GM21825 (cell line): ENCODE measurements around the gene UGT1A4.

Experiments used
- ATAC-seq: cut with Tn5 transposase; IDR thresholded peaks from one replicate; pipeline ENCODE4 v1.9.1; 2021; ENCODE audit warnings: mild to moderate bottlenecking, moderate library complexity; ENCODE audit not compliant: unreplicated experiment

The UGT1A4 gene

GRCh38 chr2:233779722-233780121 lies 61.2 kb downstream of the UGT1A4 start:
- ATAC-seq = no peak

DNA sequence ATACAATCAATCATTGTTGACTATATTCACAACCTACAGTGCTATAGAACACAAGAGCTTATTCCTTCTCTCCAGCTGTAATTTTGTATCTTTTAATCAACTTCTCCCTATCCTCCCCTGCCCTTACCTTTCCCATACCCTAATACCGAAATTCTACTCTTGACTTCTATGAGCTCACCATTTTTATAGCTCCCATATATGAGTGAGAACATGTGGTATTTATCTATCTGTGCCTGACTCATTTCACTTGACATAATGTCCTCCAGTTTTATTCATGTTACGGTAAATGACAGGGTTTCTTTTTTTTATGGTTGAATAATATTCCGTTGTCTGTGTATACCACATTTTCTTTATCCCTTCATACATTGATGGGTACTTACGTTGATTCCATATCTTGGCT lies 62.2 kb downstream of the UGT1A4 start:
- no peak for ATAC-seq

GRCh38 chr2:233789554-233789953 lies 71.0 kb downstream of the UGT1A4 start:
- no peak for ATAC-seq

DNA sequence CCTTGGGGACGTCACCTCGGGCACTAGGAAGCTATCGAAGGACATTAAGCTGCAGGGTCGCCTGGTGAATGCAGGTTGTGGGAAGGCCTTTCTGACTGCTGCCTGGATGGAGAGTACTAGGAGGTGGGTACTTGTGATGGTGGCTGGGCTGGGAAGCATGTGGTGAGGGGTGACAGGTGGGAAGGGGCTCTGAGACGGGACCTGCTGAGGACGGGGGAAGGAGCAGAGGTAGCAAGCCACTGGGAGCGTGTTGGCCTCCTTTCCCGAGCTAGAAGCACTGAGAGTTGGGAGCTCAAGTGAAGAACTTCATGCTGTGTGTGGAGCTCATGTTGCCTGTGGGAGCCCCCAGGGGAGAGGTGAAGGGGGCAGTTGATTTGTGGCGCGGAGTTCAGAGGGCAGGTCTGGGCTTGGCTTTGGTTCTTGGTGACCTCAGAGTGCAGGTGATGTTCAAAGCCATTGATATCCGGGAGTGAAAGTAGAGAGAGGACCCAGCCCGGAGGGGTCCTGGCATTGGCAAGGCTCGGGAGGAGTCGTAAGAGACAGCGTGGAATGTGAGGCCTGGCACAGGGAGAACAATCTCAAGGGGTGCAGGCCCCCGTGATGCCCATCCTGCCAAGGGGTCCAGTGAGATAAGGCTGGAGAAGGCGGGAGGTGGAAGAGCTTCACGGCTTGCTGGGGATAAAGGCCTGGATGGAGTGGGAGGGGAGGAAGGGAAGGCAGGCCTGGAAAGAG lies 72.8 kb downstream of the UGT1A4 start:
- no peak for ATAC-seq

DNA sequence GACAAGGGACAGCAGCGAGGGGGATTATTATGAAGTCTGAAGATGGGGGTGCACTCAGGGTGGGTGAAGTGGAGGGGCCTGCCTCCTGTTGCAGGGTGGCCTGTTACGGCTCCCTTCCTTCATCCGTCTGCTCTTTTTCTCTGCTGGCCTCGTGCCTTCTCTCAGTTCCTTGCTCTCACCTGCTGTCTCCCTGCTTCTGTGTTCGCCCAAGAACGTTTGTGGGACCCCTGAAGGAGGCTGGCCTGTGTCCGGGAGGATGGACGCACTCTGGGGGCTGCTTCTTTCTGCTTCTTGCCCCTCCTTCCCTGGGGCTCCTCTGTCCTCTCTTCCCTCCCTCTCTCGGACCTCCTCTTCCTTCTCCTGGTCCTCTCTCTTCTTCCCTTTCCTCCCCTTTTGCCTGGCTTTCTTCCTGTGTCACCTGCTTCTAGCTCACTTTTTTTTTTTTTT lies 73.4 kb downstream of the UGT1A4 start:
- ATAC-seq = no peak

- no peak for ATAC-seq
Observed at GRCh38 chr2:233792720-233793119, 74.2 kb downstream of the UGT1A4 start.

DNA sequence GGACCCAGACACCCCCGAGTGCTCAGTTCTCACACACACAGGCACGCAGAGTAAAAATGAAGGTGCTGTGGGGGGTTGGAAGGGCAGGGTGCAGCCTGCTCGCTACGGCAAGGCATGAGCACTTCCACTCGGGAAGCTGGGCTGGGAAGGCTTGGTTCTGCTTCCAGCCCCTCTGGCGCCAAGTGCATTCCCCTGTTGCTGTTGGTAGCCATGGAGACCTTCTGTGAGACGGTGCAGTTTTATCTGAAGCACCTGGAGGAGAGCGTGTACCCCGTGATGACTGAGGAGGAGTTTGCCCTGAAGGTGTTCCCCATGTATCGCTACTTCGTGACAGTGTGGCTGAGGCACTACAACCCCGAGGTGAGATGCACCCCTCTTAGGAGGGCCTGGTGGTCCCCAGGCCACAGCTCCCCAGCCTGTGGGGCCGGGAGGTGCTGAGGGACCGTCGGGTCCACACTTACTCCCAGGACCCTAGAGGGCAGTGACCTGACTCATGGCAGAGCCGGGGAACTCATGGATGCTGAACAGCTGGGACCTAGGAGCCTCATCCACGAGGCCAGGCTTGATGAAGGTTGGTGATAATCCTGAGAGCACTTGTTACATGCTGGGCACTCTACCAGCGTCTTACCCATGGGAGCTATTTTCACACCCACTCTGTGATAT lies 75.1 kb downstream of the UGT1A4 start:
- no peak for ATAC-seq

GRCh38 chr2:233794128-233794658 lies 75.7 kb downstream of the UGT1A4 start:
- ATAC-seq = no peak

DNA sequence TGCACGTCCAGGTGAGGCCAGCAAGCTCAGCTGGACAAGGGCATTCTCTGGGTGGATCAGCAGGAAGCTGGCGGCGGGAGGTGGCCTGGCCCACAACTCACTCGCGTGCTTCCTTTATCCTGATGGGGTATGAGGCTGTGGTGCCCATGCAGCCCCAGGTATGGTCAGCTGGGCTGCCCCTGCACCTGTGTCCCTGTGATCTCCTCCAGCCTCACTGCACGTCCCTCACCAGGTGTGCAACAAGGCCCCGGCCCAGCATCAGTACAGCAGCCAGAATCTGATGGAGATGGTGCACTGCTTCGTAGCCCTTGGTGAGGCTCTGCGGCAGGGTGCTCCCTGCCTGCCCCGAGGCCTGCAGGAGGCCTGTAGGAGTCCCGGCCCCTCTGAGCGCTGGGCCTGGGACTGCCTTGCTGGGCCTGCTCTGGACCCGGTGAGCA lies 77.2 kb downstream of the UGT1A4 start:
- ATAC-seq = no peak

DNA sequence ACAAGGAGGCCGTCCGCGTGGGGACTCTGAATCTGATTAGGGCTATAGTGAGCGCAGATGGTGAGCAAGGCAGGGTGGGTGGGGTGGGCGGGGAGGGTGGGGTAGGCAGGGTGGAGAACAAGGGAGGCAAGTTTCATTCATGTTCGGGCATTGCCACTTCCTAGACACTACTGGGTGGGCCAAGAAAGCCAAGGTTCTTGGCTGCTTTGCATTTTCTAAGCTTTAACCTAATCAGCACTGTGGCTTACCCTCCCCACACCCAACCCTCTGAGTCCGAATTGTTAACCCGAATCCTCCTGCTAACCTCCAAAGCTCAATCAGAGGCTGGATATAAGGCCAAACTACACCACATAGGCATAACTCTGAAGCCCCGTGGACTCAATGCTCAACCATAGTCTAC lies 77.7 kb downstream of the UGT1A4 start:
- ATAC-seq = no peak

DNA sequence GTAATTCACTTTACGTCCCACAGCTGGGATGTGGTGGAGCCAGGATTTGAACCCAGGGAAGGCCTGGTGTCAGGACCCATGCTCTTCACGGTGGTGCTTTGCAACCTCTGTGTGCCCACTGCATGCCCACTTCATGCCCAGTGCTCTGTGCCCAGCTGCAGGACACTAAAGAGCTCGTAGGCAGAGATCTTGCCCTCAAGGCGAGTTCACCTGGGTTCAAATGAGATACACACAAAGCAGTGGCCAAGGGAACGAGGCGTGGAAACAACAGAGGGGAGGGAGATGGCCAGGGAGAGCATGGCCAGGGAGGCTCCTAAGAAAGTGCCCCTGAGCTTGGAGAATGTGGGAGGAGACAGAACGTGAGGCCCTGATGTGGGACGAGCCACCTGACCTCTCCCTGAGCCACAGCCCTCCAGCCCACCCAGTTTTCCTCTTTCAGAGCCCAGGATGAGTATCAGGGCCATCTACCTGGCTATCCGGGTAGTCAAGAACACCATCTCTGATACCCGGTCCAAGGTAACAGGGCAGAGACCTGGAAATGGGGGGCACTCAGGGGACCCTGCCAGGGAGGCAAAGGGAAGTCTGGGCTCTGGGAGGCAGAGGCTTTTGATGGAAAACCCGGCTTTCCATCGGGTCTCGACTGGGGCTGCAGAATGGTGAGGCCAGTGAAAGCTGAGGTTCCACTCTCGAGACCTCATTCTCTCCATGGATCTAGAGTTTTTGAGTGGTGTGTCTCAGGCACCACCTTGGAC lies 80.0 kb downstream of the UGT1A4 start:
- ATAC-seq = no peak

DNA sequence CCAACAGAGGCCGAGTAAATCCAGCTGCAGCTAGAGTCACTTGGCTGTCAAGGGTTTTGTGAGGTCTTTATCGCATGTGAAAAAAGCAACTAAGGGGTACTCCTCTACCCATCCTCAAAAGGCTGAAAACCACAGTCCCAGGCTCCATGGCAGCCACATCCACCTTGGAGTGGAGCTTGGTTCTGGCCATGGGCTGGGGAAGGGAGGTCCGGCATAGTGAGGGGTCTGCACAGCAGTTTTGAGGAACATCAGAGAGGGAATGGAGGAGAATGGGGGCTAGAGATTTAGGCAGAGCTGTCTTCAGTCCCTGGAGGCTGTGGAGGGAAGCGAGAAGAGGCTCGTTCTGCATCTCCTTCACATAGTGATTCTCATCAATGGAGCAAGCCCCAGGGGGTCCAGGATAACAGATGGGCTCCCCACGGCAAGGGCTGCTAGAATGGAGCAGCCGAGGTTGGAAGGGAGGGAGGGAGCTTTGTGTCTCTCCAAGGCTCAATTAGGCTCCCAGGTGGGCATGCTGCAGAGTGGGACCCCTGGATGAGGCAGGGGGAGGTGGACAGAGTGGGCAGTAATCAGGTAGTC lies 80.6 kb downstream of the UGT1A4 start:
- ATAC-seq = no peak

DNA sequence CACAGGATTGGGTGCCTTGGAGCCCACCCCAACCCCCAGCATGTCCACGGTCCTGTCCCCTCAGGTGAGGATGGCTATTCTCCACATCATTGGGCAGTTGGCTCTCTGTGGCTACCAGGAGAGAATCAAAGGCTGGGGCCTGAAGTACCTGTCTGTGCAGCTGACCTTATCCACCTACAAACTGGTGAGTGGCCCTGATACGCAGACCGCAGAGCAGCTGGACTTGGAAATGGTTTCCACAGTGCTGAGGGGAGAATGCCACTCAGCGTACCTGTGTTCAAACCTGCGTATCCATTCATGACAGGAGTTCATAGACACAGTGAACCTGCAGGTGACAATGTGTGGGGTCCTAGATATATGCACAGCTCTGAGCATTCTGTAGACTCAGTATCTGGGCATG lies 81.2 kb downstream of the UGT1A4 start:
- no peak for ATAC-seq

GRCh38 chr2:233800208-233800607 lies 81.7 kb downstream of the UGT1A4 start:
- ATAC-seq = no peak

GRCh38 chr2:233801357-233802131 lies 83.0 kb downstream of the UGT1A4 start:
- ATAC-seq = no peak

GRCh38 chr2:233802132-233802815 lies 83.7 kb downstream of the UGT1A4 start:
- no peak for ATAC-seq

DNA sequence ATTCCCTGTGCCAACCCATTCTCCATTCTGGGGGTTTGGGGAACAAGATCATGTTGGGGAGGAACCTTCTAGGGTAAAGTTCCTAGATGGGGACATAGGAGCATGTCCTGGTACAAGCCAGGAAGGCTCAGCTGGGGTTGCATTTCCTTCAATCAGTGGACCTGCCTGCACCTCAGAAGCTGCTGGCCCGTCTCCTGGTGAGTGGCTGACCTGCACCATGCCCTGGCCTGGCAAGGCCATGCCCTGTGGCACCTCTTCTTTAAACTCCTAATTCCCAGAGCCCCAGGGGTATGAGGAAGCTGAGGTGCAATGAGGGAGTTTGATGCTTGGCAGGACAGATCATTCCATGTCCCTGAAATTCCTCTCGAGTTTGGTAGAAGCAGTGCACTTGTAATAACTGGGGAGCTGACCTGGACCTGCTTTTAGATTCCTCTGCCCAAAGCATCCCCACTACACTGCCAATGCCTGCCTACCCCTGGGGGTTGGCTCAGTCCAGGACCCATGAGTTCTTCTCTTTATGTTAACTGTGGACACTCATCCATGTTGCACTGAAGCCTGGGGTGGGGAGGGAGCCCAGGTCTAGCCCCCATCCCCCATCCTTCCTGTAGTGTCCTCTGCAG lies 84.9 kb downstream of the UGT1A4 start:
- no peak for ATAC-seq

GRCh38 chr2:233803994-233804393 lies 85.5 kb downstream of the UGT1A4 start:
- no peak for ATAC-seq

DNA sequence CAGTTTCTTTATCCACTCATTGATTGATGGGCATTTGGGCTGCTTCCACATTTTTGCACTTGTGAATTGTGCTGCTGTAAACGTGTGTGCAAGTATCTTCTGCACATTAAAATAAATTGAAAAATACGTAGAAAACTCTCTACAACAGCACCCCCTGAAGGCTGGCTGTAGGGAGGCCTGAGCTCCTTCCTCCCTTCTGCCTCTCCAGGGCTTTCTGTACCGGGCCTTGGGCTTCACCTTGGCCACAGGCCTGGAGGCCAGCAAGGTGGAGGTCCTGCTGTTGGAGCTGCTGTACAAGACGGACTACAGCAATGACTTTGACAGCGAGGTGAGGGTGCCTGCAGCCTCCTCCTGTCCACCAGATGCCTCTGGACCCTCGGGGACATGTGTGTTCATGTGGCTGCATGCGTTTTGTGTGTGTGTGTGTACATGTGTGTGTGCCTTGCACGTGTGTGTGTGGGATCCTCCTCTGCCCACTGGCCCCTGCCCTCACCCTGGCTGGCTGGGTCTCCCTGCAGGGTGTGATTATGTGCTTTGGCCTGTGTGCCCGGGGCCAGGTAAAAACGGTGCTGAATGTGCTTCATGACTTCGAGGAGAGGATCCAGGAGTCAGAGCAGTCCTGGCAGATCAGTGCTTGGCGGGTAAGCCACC lies 88.8 kb downstream of the UGT1A4 start:
- ATAC-seq = no peak
